OCI-LY7 (cell line): Measurements from ENCODE around the gene LYRM1.

Source experiments
- CTCF ChIP-seq: fragments of 200-600 bp; sonication (generic); conservative IDR thresholded peaks from 2 replicates; pipeline ENCODE4 v1.5.1; 2014; ENCODE audit warnings: mild to moderate bottlenecking, antibody characterized with exemption, low read length, moderate library complexity, mixed read lengths
- EZH2phosphoT487 ChIP-seq: fragments of 200-600 bp; sonication (generic); IDR thresholded peaks from 2 replicates; pipeline ENCODE4 v1.6.1; 2018; ENCODE audit warnings: low read depth, borderline replicate concordance, mild to moderate bottlenecking, mixed run types, antibody characterized with exemption, low read length, moderate library complexity, mixed read lengths

DNA sequence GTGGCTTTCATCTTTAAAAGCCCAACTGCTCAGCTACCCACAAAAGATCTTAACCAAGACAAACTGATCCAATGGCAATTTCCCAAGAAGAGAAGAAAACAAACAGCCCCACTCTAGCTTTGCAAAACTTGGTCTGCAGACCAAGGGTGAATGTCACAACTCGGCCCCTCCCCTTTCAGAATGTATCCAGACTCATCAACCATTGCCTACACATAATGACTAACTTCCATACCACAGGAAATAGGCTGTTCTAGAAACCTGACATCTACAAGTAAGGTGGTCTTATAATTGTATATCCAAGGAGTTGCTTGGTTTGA lies 16.4 kb upstream of the LYRM1 start:
- TF ChIP-seq CTCF (no peak), EZH2phosphoT487 (no peak)
